SK-N-SH (cell line): Measurements from ENCODE around the gene PHYKPL.

Experiments
- CTCF ChIP-seq: fragments of 200-600 bp; sonication (generic); IDR thresholded peaks from 2 replicates; pipeline ENCODE4 v1.6.1; 2017; ENCODE audit warnings: antibody characterized with exemption, mild to moderate bottlenecking, moderate library complexity
- EP300 ChIP-seq, 2 experiments: IDR thresholded peaks; 2 replicates each; pipeline versions ENCODE4 v1.4.0 to v1.6.1; 2012; ENCODE audit warnings: borderline replicate concordance in 1 of 2, low read depth in 1 of 2, low read length in 1 of 2
- FOXM1 ChIP-seq: IDR thresholded peaks from 2 replicates; pipeline ENCODE4 v1.4.0; 2012; ENCODE audit warnings: low read depth, mild to moderate bottlenecking
- MAX ChIP-seq: IDR thresholded peaks from 2 replicates; pipeline ENCODE4 v1.4.0; 2012; ENCODE audit warnings: low read depth
- MEF2A ChIP-seq: IDR thresholded peaks from 2 replicates; pipeline ENCODE4 v1.4.0; 2012; ENCODE audit warnings: low read depth, borderline replicate concordance
- REST ChIP-seq: IDR thresholded peaks from 2 replicates; pipeline ENCODE4 v1.6.1; 2012; ENCODE audit warnings: mild to moderate bottlenecking, low read depth, low read length, moderate library complexity
- SMC3 ChIP-seq: IDR thresholded peaks from 2 replicates; pipeline ENCODE4 v1.6.1; 2012; ENCODE audit warnings: low read depth, low read length, improper control_type of control experiment

- no peak for TF ChIP-seq MAX
- no peak for TF ChIP-seq FOXM1
- TF ChIP-seq CTCF: no peak
- TF ChIP-seq REST: no peak
- TF ChIP-seq MEF2A: no peak
- no peak for TF ChIP-seq SMC3
- TF ChIP-seq EP300 (IDR thresholded peaks at IDR 0.05; ENCODE audit: borderline replicate concordance in 1 of 2, low read depth in 1 of 2, low read length in 1 of 2): no peak
These were observed 55.8 kb downstream of the PHYKPL start for GRCh38 chr5:178176791-178177190.
